ENCODE results near the gene TADA2B.

DNA sequence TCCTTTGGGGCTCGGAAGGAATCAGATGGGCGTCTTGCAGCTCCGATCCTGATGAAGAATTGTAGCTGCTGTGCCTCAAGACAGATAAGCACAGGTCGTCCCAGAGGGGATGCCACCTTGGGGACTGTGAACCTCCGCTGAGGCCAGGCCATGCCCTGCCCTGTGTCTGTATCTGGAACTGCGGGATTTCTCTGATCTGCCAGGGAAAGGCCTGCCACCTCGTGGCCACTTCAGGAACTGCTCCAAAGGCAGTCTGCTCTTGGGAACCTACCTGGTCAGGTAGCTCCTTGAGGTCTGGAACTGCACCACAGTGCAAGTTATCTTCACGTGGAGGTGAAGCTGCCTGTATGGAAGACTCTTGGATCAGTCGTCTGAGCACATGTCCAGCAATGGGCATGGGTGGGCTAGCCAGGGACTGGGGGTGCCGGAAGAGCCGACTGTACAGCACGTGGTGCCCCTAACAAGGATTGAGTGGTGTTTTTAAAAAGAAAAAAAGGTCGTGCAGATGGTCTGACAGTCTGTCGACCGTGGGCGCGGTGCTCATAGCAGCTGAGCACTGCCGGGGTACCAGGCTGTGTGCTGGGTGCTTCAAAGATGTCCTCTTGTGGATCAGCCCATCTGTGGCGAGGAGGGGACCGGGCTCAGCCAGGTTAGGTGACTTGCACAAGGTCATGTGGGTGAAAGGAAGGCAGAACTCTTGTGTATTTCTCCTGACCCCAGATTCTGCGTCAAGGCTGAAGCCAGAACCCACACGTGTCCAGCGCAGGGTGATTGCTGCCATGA is 27.7 kb downstream of the TADA2B start:
- TF ChIP-seq POLR2A (IDR thresholded peaks at IDR 0.05; ENCODE audit: low read length) (no peak), GATA1 (IDR thresholded peaks at IDR 0.05; ENCODE audit: low read depth, low read length) (no peak)

Measured in erythroblast (primary cell).